ELF-1 (cell line): Measurements from ENCODE around the gene UBA1.

ENCODE experiments used
- DNase-seq: peaks from one replicate; pipeline ENCODE4 v3.0.0-alpha.2; 2016; ENCODE audit warnings: low read depth, low spot score

Gene UBA1

DNA sequence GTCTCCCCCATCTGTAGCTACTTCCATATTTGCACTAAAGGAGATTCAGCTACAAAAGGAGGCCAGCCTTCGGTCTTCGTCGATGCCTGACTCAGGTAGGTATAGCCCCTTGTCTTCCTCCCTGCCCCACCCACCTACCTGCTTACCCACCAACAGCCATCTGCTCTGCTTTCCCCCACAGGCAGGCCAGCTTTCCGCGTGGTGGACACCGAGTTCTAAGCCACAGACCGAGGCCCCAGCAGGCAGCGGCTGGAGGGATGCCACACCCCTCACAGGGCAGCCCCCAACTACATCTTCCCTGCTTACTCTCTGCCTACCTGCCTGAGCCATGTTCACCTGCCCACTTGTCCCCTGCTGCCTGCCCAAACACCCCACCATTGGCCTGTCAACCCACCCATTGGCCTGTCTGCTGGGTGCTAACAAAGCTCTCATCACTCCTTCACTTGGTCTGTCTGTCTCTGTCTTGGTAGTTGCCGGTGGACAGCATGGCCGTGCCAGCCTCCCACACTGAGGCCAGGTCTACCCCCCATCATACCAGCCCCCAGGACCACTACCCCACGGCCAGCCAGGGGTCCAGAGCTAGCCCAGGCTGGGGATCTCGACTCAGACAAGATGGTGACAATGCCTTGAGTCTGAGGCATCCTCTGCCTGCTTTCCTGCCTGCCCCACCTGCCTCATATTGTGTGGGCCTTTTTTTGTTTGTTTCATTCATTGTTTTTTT lies 35.1 kb downstream of the UBA1 start:
- DNase-seq, result no peak

GRCh38 chrX:47229427-47229826 lies 35.8 kb downstream of the UBA1 start:
- no peak for DNase-seq

- DNase-seq, result no peak
Measured at GRCh38 chrX:47230136-47230868, 36.7 kb downstream of the UBA1 start.

DNA sequence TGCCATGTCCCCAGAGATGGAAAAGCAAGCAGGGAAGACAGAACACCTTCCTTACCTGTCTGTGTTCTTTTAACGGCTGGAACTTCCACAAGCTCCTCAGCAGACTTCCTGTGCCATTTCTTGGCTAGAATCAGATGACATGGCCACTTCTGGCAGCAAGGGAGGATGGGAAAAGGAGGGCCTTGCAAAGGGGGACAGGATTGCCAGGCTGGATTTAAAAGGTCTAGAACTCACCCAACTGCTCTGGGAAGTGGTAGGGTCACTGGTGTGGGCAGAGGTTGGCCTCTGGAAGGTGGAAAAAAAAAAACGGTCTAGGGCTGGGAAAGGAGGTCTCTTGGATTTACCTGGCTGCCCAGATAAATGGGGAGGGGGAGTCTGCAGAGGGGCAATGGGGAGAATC lies 37.5 kb downstream of the UBA1 start:
- DNase-seq, result no peak

DNA sequence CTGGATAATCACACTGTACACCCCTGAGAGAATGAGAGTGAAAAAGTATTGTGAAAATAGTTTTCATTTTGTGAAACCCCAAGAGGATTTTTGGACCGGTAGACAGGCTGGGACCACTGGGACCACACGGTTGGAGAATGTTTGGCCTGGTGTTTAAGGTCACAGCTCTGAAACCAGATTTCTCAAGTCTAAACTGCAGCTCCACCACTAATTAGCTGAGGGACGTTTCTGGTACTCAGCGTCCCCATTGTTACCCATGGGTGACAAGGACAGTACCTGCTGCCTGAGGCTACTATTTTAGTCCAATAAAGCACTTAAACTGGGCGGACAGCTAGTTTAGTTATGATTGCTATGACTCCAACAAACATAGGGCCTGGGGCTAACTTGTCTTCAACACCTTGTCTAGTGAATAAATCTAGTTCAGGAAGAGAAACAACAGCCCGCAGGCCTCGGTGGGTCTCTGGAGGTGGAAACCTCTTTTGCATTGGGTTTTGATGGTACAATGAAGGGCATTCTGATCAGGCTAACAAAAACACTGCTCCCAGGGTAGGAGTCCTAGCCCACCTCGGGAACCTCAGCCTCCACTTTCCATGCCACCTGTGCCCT lies 38.7 kb downstream of the UBA1 start:
- DNase-seq, result no peak

DNA sequence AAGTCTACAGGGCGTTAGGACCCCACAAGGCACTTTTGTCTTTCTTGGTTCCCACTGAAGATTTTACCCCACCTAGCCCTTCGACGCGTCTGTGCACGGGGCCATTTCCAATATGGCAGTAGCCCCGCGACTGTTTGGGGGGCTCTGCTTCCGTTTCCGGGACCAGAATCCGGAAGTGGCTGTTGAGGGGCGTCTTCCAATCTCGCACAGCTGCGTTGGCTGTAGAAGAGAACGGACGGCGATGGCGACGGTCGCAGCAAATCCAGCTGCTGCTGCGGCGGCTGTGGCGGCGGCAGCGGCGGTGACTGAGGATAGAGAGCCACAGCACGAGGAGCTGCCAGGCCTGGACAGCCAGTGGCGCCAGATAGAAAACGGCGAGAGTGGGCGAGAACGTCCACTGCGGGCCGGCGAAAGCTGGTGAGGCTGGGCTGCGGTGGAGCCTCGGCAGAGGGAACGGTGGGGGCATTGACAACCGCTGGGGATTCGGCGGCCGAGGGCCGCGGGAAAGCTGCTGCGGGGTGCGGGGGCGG lies 39.2 kb downstream of the UBA1 start, which contains the start of gene USP11:
TSS of gene USP11 (plus strand) at position 207 of the 530 bp plus-strand sequence. CDS start at position 242, 35 bp downstream.
- DNase-seq, result peak; percentile 76

DNA sequence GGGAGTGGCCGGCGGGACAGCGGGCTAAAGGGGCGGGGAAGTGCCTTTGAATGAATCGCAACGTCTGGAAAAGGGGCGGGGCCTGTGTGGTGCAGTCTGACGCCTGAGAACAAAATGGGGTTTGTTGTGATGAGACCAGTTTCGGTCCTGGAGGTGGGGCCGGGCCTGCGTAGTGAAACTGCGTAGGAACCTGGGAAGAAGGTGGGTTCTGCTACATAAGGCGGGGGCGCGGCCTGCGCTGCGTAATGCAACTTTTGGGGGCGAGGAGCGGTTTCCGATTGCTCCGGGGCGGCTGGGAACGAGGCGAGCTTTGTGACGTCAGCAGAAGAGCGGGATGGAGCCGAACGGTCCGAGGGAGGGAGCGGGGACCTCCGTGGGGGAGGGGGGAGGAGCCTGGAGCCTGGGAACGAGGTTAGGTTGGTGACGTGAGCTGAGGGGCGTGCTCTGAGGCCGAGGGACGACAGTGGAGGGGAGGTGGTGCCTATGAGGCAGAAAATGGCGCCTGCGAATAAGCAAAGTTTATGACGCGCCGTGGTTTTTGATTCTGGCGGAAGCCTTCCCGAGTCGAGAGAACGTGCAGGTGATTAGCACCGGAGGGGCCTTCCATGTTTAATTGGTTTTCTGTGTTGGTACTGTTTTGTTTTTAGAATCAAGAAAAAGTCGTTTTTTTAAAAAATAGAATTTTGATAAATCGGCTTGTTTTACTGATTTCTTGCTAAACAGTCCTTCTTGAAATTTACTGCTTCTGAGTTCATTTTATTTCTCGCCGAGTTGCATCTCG lies 39.9 kb downstream of the UBA1 start:
- peak; percentile 97 for DNase-seq

GRCh38 chrX:47234583-47234982 lies 41.0 kb downstream of the UBA1 start:
- no peak for DNase-seq

DNA sequence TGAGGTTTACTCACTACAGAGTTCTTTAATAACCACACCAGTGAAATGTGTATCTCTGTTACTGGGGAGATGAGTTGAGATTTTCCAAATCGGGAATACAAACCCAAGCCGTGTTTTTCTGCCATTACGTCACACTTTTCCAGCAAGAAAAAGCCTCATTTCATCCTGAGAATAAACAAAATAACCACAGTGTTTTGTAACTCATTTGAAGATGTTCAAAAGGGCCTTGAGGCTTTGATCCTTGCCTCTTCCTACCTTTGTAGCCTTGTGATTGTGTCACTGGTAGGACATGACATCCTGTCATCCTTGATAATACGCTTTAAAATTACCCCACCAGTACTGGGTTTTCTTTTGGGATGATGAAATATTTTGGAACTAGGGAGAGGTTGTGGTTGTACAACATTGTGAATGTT lies 42.1 kb downstream of the UBA1 start:
- no peak for DNase-seq

DNA sequence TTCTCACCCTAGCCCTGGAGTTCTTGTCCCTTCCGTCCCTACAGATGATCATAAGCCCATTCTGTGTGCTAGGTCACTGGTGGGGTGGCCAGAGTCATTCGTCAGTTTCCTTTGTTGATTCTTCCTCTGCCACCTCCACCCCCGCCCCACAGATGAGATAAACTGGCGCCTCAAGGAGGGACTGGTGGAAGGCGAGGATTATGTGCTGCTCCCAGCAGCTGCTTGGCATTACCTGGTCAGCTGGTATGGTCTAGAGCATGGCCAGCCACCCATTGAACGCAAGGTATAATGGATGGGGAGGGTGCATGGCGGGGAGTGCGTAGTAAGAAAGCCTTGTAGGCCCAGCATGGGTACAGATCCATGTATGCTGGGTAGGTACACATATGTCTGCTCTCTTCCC lies 45.6 kb downstream of the UBA1 start:
- DNase-seq, result no peak

DNA sequence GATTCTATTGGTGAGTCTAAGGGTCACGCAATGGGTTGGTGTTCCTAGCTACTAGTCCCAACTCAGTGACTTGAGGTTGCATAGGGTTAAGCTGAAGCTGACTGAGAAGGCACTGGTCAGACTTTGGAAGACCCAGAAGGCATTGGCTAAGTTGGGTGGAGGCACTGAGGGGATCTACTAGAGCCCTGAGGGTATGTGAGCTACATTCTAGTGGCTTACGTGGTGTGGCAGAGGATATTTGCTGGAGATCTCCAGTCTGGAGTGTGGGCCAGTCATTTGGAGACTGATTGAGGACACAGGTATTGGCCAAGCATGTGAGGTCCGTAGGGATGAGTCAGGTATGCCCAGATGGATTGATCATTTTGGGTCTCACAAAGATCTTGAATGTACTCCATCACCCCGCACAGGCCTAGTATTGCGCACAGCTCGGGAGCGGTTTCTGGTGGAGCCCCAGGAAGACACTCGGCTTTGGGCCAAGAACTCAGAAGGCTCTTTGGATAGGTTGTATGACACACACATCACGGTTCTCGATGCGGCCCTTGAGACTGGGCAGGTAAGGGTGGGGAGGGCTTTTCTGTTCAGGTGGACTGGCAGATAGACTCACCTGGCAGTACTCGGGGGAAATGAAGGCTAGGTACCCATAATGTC lies 46.4 kb downstream of the UBA1 start:
- no peak for DNase-seq

DNA sequence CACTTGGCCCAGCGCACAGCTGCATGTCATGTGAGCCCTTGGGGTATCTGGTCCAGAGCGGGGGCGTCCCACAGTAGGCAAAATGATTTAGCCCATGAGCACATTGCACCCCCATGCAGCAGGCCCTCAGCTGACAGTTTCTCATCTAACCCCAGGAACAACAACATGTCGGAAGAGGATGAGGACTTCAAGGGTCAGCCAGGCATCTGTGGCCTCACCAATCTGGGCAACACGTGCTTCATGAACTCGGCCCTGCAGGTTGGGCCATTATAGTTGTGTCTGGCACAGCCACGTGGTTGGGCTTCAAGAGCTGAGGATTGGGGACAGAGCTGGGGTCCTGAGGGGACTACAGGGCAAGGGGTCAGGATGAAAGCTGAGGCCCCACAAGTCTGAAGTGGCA lies 47.0 kb downstream of the UBA1 start:
- no peak for DNase-seq

DNA sequence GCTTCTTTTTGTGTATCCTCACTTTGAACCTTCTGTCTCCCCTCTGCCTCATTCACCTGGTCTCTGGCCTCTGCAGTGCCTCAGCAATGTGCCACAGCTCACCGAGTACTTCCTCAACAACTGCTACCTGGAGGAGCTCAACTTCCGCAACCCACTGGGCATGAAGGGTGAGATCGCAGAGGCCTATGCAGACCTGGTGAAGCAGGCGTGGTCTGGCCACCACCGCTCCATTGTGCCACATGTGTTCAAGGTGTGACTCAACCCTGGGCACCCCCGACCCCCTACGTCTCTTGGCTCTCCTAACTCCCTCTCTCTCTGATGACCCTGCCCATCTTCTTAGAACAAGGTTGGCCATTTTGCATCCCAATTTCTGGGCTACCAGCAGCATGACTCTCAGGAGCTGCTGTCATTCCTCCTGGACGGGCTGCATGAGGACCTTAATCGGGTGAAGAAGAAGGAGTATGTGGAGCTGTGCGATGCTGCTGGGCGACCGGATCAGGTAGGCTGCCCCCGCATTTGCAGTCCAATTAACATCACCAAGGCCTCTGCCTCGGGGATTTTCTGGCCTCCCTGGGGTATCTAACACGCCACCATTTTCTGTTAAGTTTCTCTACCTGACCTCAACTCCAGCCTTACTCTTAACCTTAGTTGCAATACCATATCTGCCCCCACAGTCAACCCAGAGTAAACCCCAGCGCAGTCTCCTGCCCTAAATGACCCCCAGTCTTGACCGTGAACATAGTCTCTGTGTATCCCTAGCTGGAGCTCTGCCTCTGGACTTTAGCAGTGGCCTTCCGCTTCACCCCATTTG lies 47.8 kb downstream of the UBA1 start:
- no peak for DNase-seq

GRCh38 chrX:47242321-47242720 lies 48.7 kb downstream of the UBA1 start:
- DNase-seq, result no peak

- no peak for DNase-seq
Measured at GRCh38 chrX:47243351-47243750, 49.7 kb downstream of the UBA1 start.

GRCh38 chrX:47244676-47245075 lies 51.0 kb downstream of the UBA1 start:
- no peak for DNase-seq

- no peak for DNase-seq
Measured at GRCh38 chrX:47245156-47245555, 51.5 kb downstream of the UBA1 start.

DNA sequence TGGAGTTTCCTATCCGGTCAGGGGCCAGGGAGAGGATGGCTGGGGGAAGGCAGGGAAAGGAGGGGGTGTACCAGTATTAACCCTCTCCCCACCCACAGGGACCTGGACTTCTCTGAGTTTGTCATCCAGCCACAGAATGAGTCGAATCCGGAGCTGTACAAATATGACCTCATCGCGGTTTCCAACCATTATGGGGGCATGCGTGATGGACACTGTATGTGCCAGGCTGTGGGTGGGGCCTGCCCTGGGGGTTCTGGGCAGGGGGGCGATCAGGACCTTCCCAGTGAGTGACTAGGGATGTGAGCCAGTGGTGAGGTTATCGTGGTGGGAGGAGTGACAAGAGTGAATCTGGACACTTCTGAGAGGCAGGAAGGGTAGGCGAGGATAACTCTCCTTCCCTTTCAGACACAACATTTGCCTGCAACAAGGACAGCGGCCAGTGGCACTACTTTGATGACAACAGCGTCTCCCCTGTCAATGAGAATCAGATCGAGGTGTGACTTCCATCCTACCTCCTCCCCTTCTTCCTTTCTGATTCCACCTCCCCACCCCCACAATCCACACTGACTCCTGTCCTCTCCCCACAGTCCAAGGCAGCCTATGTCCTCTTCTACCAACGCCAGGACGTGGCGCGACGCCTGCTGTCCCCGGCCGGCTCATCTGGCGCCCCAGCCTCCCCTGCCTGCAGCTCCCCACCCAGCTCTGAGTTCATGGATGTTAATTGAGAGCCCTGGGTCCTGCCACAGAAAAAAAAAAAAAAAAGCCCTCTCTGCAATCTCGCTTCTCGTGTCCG lies 53.8 kb downstream of the UBA1 start:
- DNase-seq, result no peak

DNA sequence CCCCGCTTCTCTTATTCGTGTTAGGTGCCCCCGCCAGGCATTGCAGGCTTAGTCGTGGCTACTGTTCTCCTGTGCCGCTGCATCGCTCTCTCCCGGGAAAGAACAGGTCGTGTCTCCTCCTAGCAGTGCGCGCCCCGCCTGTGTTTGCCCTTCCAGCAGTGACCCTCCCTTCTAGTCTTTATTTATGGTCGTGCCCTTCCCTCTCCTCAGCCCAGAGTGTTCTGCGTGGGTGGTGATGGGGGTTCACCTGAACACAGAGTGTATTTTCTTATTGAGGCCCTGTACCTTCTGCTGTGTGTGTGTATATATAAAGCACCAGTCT lies 54.3 kb downstream of the UBA1 start:
- no peak for DNase-seq

DNA sequence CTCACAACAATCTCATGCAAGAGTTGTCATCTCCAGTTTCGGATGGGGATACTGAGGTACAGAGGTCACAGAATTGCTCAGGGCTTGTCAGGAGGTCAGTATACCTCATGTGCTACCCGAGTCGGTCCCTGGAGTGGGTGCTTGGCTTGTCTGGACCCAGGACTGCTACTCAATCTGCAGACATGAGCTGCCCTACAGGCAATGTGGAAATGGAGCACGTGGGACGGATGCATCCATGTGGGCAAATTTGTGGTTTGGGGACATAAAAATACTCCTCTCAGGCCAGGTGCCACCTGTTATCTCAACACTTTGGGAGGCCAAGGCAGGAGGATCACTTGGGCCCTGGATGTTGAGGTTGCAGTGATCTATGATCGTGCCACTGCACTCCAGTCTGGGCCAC lies 54.9 kb downstream of the UBA1 start:
- DNase-seq, result no peak
